ENCODE measurements around the gene C20orf96.

Gene C20orf96

DNA sequence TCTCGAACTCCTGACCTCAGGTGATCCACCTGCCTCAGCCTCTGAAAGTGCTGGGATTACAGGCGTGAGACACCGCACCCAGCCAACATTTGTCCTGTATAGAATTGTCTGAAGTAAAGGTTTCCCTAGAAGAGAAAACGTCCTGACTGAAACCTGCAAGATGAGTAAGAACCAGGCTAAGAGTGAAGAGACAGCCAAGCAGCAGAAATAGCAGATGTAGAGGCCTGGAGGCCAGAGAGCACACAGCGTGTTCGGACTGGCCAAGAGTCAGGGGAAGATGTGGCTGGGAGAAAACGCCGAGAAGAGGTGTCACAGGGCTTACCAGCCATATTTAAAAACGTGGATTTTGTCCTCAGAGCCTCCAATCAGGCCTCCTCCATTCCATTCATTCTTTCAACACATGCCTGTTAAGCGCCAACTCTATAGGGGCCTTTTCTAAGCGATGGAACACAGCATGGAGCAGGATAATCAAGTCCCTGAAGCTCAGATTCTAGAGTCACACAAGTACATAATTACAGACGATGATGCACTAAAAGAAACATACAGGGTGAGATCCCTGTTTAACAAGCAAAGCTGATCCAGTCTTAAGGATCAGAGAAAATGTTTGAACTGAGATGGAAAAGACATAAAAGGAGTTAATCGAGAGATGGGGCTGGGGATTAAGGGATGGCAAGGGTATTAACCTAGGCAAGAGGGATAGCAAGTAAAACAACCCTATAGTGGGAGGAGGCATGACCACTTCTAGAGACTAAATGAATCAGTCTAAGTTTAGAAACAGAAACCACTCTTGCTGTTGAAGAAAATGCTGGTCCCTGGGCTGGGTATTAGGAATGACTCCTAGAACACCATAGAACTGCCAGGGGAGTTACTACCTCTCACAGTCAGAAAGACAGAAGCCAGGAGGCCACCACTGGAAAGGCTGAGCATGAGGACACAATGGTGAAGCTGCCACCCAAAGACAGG is 11.6 kb upstream of the C20orf96 start:
- TF ChIP-seq, protein P1, sequence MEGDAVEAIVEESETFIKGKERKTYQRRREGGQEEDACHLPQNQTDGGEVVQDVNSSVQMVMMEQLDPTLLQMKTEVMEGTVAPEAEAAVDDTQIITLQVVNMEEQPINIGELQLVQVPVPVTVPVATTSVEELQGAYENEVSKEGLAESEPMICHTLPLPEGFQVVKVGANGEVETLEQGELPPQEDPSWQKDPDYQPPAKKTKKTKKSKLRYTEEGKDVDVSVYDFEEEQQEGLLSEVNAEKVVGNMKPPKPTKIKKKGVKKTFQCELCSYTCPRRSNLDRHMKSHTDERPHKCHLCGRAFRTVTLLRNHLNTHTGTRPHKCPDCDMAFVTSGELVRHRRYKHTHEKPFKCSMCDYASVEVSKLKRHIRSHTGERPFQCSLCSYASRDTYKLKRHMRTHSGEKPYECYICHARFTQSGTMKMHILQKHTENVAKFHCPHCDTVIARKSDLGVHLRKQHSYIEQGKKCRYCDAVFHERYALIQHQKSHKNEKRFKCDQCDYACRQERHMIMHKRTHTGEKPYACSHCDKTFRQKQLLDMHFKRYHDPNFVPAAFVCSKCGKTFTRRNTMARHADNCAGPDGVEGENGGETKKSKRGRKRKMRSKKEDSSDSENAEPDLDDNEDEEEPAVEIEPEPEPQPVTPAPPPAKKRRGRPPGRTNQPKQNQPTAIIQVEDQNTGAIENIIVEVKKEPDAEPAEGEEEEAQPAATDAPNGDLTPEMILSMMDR (conservative IDR thresholded peaks at IDR 0.05; ENCODE audit: low read length) = no peak
- no peak for DNase-seq (ENCODE audit: low read depth)
- H3K4me3 ChIP-seq (ENCODE audit: low read length) = no peak overlapping the region

GRCh38 chr20:300345-300990 is 9.9 kb upstream of the C20orf96 start:
- TF ChIP-seq, protein P1 (conservative IDR thresholded peaks at IDR 0.05; ENCODE audit: low read length) = no peak

DNA sequence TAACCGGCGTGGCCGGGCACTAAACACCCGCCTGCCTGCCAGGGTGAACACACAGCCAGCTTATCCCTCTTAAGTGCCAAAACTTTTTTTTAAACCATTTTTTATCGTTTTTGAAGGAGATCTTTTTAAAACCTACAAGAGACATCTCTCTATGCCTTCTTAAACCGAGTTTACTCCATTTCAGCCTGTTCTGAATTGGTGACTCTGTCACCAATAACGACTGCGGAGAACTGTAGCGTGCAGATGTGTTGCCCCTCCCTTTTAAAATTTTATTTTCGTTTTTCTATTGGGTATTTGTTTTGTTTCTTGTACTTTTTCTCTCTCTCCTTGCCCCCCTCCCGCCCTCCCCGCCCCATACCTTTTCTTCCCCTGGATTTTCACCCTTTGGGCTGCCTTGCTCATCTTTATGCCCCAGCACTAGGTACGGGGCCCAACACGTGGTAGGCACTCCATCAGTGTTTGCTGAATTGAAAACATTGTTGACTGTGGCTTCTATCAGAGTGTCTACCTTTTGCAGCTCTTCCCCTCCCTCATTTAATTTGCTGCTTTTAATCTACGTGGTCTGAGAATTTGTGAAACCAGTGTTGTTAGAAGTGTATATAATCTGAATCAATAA is 8.3 kb upstream of the C20orf96 start:
- TF ChIP-seq, protein P1 (conservative IDR thresholded peaks at IDR 0.05; ENCODE audit: low read length) = no peak
- H3K4me3 ChIP-seq (ENCODE audit: low read length) = peak overlapping the region; percentile 97
- no peak for DNase-seq (ENCODE audit: low read depth)

More at GRCh38 chr20:300345-300990, 9.9 kb upstream of the C20orf96 start:
- peak overlapping the region; percentile 97 for H3K4me3 ChIP-seq (ENCODE audit: low read length)
- DNase-seq (ENCODE audit: low read depth) = no peak

DNA sequence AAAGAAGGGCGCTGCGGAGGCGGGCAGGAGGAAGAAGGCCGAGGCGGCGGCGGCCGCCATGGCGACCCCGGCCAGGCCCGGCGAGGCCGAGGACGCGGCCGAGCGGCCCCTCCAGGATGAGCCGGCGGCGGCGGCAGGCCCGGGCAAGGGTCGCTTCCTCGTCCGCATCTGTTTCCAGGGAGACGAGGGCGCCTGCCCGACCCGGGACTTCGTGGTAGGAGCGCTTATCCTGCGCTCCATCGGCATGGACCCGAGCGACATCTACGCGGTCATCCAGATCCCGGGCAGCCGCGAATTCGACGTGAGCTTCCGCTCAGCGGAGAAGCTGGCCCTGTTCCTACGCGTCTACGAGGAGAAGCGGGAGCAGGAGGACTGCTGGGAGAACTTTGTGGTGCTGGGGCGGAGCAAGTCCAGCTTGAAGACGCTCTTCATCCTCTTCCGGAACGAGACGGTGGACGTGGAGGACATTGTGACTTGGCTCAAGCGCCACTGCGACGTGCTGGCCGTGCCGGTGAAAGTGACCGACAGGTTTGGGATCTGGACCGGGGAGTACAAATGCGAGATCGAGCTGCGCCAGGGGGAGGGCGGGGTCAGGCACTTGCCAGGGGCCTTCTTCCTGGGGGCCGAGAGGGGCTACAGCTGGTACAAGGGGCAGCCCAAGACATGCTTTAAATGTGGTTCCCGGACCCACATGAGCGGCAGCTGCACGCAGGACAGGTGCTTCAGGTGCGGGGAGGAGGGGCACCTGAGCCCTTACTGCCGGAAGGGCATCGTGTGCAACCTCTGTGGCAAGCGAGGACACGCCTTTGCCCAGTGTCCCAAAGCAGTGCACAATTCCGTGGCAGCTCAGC is 7.6 kb upstream of the C20orf96 start:
- H3K4me3 ChIP-seq (ENCODE audit: low read length) = peak overlapping the region; percentile 97
- peak; percentile 84 for DNase-seq (ENCODE audit: low read depth)
- TF ChIP-seq, protein P1 (conservative IDR thresholded peaks at IDR 0.05; ENCODE audit: low read length) = no peak

DNA sequence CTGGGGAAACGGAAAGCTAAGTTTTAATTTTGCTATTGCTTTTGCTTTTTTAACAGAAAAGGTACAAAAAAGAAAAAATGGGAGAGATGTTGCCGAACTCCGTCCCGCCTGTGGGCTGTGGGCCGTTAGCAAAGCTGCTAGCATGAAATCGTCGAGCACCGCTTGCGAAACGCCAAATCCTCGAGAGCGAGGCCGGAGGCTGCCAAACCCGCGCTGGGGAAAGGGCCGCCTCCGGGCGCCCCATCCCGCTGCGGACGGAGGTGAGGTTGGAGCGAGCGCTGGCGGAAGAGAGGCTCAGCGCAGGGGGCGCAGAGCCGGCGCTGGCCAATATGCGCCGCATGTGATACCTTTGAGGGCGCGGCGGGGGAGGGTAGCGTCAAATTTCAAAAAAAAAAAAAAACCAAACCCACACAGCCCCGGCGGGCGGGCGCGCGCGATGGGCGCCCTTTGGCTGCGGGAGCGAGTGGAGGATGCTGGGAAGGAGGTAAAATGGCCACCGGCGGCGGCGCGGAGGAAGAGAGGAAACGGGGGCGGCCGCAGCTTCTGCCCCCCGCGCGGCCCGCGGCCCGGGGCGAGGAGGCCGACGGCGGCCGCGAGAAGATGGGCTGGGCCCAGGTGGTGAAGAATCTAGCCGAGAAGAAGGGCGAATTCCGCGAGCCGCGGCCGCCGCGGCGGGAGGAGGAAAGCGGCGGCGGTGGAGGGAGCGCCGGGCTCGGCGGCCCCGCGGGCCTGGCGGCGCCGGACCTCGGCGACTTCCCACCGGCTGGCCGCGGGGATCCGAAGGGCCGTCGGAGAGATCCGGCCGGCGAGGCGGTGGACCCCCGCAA is 6.8 kb upstream of the C20orf96 start, which contains the start of gene ZCCHC3:
TSS of gene ZCCHC3 (plus strand) at position 473 of the 827 bp plus-strand sequence. CDS start at position 490, 17 bp downstream.
- TF ChIP-seq, protein P1 (conservative IDR thresholded peaks at IDR 0.05; ENCODE audit: low read length) = no peak; the same call in 1 of the 2 replicates
- H3K4me3 ChIP-seq (ENCODE audit: low read length) = peak within 1 kb of the TSS; percentile 97
- DNase-seq (ENCODE audit: low read depth) = peak; percentile 94

- TF ChIP-seq, protein P1 (conservative IDR thresholded peaks at IDR 0.05; ENCODE audit: low read length) = no peak
- no peak for DNase-seq (ENCODE audit: low read depth)
- no peak overlapping the region for H3K4me3 ChIP-seq (ENCODE audit: low read length)
Observed at GRCh38 chr20:295804-296203, 5.3 kb upstream of the C20orf96 start.
